CD14-positive monocyte (primary cell): ENCODE data around the gene TNIK. TPM values are rescaled to one million over a fixed set of nuclear protein-coding genes. Genes with fewer than 3 reads are reported as not detected.

Experiments used
- DNase-seq, 3 donors: peaks; one replicate each; pipeline ENCODE4 v3.0.0-alpha.2; 2011 to 2022
- H2AFZ ChIP-seq: 2 replicates; pipeline ENCODE4 v1.6.0; 2012; ENCODE audit warnings: mild to moderate bottlenecking, low read depth, low read length, inconsistent platforms; ENCODE audit not compliant: insufficient read depth, poor library complexity, severe bottlenecking
- H3K27ac ChIP-seq, 2 donors: 1 replicate in 1 of 2; 2 replicates in 1 of 2; pipeline ENCODE4 v1.5.1; 2012 to 2013; ENCODE audit warnings: low read length in 2 of 2, control low read depth in 1 of 2, inconsistent platforms in 1 of 2, low read depth in 1 of 2, mild to moderate bottlenecking in 1 of 2
- H3K27me3 ChIP-seq, 2 donors: one replicate each; pipeline versions ENCODE4 v1.6.0 to v1.6.1; 2011 to 2013; ENCODE audit warnings: low read length in 2 of 2; ENCODE audit not compliant: control insufficient read depth in 2 of 2, insufficient read depth in 2 of 2
- H3K36me3 ChIP-seq, 2 donors: replicated peaks in 1 of 2; 1 replicate in 1 of 2; 2 replicates in 1 of 2; pipeline versions ENCODE4 v1.5.1 to v1.6.1; 2012 to 2013; ENCODE audit warnings: low read length in 2 of 2, control low read depth in 1 of 2, inconsistent platforms in 1 of 2, mild to moderate bottlenecking in 1 of 2; ENCODE audit not compliant: insufficient read depth in 2 of 2, control insufficient read depth in 1 of 2
- H3K4me1 ChIP-seq, 2 donors: 1 replicate in 1 of 2; 2 replicates in 1 of 2; pipeline versions ENCODE4 v1.5.1 to v1.6.1; 2012 to 2013; ENCODE audit warnings: low read length in 2 of 2, control low read depth in 1 of 2, inconsistent platforms in 1 of 2, mild to moderate bottlenecking in 1 of 2, moderate library complexity in 1 of 2; ENCODE audit not compliant: insufficient read depth in 2 of 2, control insufficient read depth in 1 of 2
- H3K4me2 ChIP-seq: replicated peaks from 2 replicates; pipeline ENCODE3; 2012; ENCODE audit warnings: low read length, moderate library complexity, mild to moderate bottlenecking; ENCODE audit not compliant: poor library complexity, severe bottlenecking; ENCODE audit errors: extremely low read depth
- H3K4me3 ChIP-seq, 3 experiments: fragments of 200-600 bp in 1 of 3; sonication (generic) in 1 of 3; replicated peaks in 1 of 3; 1 replicate in 2 of 3; 2 replicates in 1 of 3; pipeline ENCODE4 v1.5.1; 2011 to 2013; ENCODE audit warnings: low read length in 3 of 3, mild to moderate bottlenecking in 3 of 3, control low read depth in 2 of 3, low read depth in 2 of 3, inconsistent platforms in 1 of 3, moderate library complexity in 1 of 3
- H3K79me2 ChIP-seq: 2 replicates; pipeline ENCODE4 v1.6.0; 2012; ENCODE audit warnings: mild to moderate bottlenecking, control low read depth, inconsistent platforms, low read length, moderate library complexity; ENCODE audit not compliant: insufficient read depth
- H3K9ac ChIP-seq: 2 replicates; pipeline ENCODE4 v1.6.0; 2017; ENCODE audit warnings: low read length, mild to moderate bottlenecking; ENCODE audit not compliant: insufficient read depth, poor library complexity, severe bottlenecking
- H3K9me3 ChIP-seq, 2 donors: replicated peaks in 1 of 2; 1 replicate in 1 of 2; 2 replicates in 1 of 2; pipeline versions ENCODE4 v1.5.1 to v1.6.1; 2012 to 2013; ENCODE audit warnings: low read length in 2 of 2, control low read depth in 1 of 2; ENCODE audit not compliant: control insufficient read depth in 1 of 2, insufficient read depth in 1 of 2
- H4K20me1 ChIP-seq: 2 replicates; pipeline ENCODE4 v1.6.0; 2012; ENCODE audit warnings: mild to moderate bottlenecking, low read length, control low read depth, moderate library complexity; ENCODE audit not compliant: insufficient read depth
- H3K27ac Mint-ChIP-seq, 7 donors: one replicate each; pipeline ENCODE4 v1.8.0; 2020; ENCODE audit warnings: mild to moderate bottlenecking in 7 of 7, mixed read lengths in 7 of 7, moderate library complexity in 6 of 7, inconsistent platforms in 2 of 7
- H3K27me3 Mint-ChIP-seq, 3 donors: one replicate each; pipeline ENCODE4 v1.8.0; 2021 to 2022; ENCODE audit warnings: low read depth in 3 of 3, mild to moderate bottlenecking in 3 of 3, mixed read lengths in 3 of 3, moderate library complexity in 3 of 3, inconsistent platforms in 1 of 3
- H3K36me3 Mint-ChIP-seq, 2 donors: one replicate each; pipeline ENCODE4 v1.8.0; 2020; ENCODE audit warnings: mixed read lengths in 2 of 2, inconsistent platforms in 1 of 2, mild to moderate bottlenecking in 1 of 2
- H3K4me1 Mint-ChIP-seq: one replicate; pipeline ENCODE4 v1.8.0; 2020; ENCODE audit warnings: mild to moderate bottlenecking, mixed read lengths
- H3K4me3 Mint-ChIP-seq, 2 donors: one replicate each; pipeline ENCODE4 v1.8.0; 2020; ENCODE audit warnings: mild to moderate bottlenecking in 2 of 2, mixed read lengths in 2 of 2, moderate library complexity in 1 of 2
- H3K9me3 Mint-ChIP-seq, 7 donors: one replicate each; pipeline ENCODE4 v1.8.0; 2020 to 2022; ENCODE audit warnings: mixed read lengths in 7 of 7, mild to moderate bottlenecking in 6 of 7, moderate library complexity in 6 of 7, inconsistent platforms in 2 of 7
- WGBS: methylation state at CpG from one replicate; pipeline ENCODE4 v1.1.5; 2013; ENCODE audit warnings: missing lambda C conversion rate; ENCODE audit not compliant: insufficient coverage; 5-methylcytosine and 5-hydroxymethylcytosine counted together
- intact Hi-C, 2 donors: fragments of 100-400 bp; cut with micrococcal nuclease; formaldehyde crosslinking; loops; one replicate each; pipeline versions ENCODE4 v1.15.0 to v1.15.1; 2023
- polyA plus RNA-seq, 3 donors: library from polyadenylated mRNA; depleted of rRNA in 1 of 3; unstranded in 2 of 3; stranded (reverse) in 1 of 3; fragments of 300-500 nt in 2 of 3; fragments of >200 nt in 1 of 3; fragmentation: Illumina TruSeq in 2 of 3; gene quantifications; 1 replicate in 2 of 3; 2 replicates in 1 of 3; pipeline ENCODE4 v1.2.3, GENCODE V29; 2012 to 2021
- TF ChIP-seq, protein P1 (sequence below): fragments of 200-600 bp; IDR thresholded peaks from one replicate; pipeline ENCODE4 v1.8.0; 2022; ENCODE audit warnings: antibody characterized with exemption, mild to moderate bottlenecking

Gene TNIK
- polyA plus RNA-seq, 3 donors = 0.36 to 1.8 (median 0.75) TPM

DNA sequence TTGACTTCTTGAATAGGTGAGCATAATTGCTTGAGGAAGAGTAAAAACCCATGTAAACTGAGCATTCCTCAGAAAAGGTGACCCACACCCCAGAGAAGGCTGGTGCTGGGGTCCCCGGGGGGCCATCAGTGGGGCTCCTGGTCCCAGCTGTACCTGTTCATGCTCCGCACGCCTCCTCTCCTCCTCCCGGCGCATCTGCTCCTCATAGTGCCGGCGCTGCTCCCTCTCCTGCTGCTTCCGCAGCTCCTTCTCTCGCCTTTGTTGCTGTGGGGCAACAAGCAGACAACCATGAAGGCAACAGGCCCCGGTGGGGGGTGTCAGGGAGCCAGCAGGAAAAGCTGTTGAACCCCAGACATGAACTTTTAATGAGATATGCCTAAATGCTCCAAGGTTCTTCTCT lies 320.0 kb downstream of the TNIK start:
- intact Hi-C loops = no loop called here
- H3K27ac Mint-ChIP-seq = peak overlapping the region in 1 of 7 donors; percentile 29
- Histone ChIP-seq H3K9me3 (no peaks in the 10 kb centered on the region), H3K79me2 (no peaks in the 10 kb centered on the region), H3K27ac (no peak overlapping the region), H3K36me3 (no peaks in the 10 kb centered on the region), H3K27me3 (no peaks in the 10 kb centered on the region), H2AFZ (no peak overlapping the region), H4K20me1 (no peaks in the 10 kb centered on the region), H3K9ac (no peak overlapping the region), H3K4me3 (no peak overlapping the region), H3K4me2 (no peak overlapping the region), H3K4me1 (no peaks in the 10 kb centered on the region)
- H3K27me3 Mint-ChIP-seq = peaks cover 0 to 2% (median 1%) of the 10 kb centered on the region in 3 donors
- no peak overlapping the region for H3K4me3 Mint-ChIP-seq
- DNase-seq = no peak
- TF ChIP-seq, protein P1, sequence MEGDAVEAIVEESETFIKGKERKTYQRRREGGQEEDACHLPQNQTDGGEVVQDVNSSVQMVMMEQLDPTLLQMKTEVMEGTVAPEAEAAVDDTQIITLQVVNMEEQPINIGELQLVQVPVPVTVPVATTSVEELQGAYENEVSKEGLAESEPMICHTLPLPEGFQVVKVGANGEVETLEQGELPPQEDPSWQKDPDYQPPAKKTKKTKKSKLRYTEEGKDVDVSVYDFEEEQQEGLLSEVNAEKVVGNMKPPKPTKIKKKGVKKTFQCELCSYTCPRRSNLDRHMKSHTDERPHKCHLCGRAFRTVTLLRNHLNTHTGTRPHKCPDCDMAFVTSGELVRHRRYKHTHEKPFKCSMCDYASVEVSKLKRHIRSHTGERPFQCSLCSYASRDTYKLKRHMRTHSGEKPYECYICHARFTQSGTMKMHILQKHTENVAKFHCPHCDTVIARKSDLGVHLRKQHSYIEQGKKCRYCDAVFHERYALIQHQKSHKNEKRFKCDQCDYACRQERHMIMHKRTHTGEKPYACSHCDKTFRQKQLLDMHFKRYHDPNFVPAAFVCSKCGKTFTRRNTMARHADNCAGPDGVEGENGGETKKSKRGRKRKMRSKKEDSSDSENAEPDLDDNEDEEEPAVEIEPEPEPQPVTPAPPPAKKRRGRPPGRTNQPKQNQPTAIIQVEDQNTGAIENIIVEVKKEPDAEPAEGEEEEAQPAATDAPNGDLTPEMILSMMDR = no peak
- WGBS = 98% methylated on average over 10 of the region's 10 CpGs
- peaks cover 0 to 2% (median 0%) of the 10 kb centered on the region in 7 donors for H3K9me3 Mint-ChIP-seq
- H3K36me3 Mint-ChIP-seq = no peaks in the 10 kb centered on the region
- H3K4me1 Mint-ChIP-seq = no peaks in the 10 kb centered on the region

DNA sequence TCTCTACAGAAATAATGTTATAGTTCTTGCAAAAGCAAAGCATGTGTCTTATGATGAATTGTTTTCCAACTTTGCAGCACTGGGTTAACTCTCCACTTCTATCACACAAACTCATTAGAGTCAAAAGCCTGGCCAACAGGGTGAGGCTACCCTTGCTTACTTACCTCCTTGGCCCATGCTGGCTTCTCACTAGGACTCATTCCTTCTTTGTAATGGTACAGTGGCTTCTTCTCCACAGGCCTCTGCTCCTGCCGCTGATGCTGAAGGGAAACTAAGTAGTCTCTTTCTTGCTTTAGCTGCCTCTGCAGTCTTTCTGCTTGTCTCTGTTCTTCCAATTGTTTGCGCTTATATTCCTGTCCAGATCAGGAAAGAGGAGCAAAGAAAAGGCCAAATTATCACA lies 322.2 kb downstream of the TNIK start:
- Histone ChIP-seq H3K9ac (no peak overlapping the region), H3K4me1 (peaks cover 0 to 3% of the 10 kb centered on the region in 2 donors), H3K9me3 (no peaks in the 10 kb centered on the region), H2AFZ (no peak overlapping the region), H3K27me3 (no peaks in the 10 kb centered on the region), H4K20me1 (no peaks in the 10 kb centered on the region), H3K4me2 (no peak overlapping the region), H3K79me2 (no peaks in the 10 kb centered on the region), H3K4me3 (no peak overlapping the region), H3K27ac (no peak overlapping the region), H3K36me3 (no peaks in the 10 kb centered on the region)
- DNase-seq = no peak
- no peaks in the 10 kb centered on the region for H3K36me3 Mint-ChIP-seq
- H3K4me1 Mint-ChIP-seq = peaks cover 4% of the 10 kb centered on the region
- 90% methylated on average over 2 of the region's 2 CpGs for WGBS
- no peak overlapping the region for H3K4me3 Mint-ChIP-seq
- TF ChIP-seq, protein P1 = no peak
- H3K27me3 Mint-ChIP-seq = peaks cover 2 to 3% (median 2%) of the 10 kb centered on the region in 3 donors
- peaks cover 0 to 2% (median 0%) of the 10 kb centered on the region in 7 donors for H3K9me3 Mint-ChIP-seq
- intact Hi-C loops = no loop called here
- no peak overlapping the region for H3K27ac Mint-ChIP-seq
